Calu3 (cell line): ENCODE data around the gene MMP8. TPM values are rescaled to one million over a fixed set of nuclear protein-coding genes. Genes with fewer than 3 reads are reported as not detected.

Source experiments
- BruUV-seq: library from RNA; stranded (reverse); fragments of 400-500 nt; replicated peaks from 2 replicates; lab custom pipeline; 2021; lab: Mats Ljungman, UMichigan
- CTCF ChIA-PET: fragments of 300-600 bp; sonication (Branson Sonifier 250); formaldehyde crosslinking; loops from one replicate; lab custom pipeline; 2022; ENCODE audit warnings: antibody characterized with exemption; lab: Charles Lee
- DNase-seq: peaks from one replicate; pipeline ENCODE4 v3.0.0; 2022
- H3K27ac Mint-ChIP-seq: one replicate; pipeline ENCODE4 v1.8.0; 2022; ENCODE audit warnings: mixed read lengths; ENCODE audit not compliant: unreplicated experiment
- H3K27me3 Mint-ChIP-seq: one replicate; pipeline ENCODE4 v1.8.0; 2022; ENCODE audit warnings: mixed read lengths; ENCODE audit not compliant: unreplicated experiment
- H3K36me3 Mint-ChIP-seq: one replicate; pipeline ENCODE4 v1.8.0; 2022; ENCODE audit warnings: mild to moderate bottlenecking, moderate library complexity, mixed read lengths; ENCODE audit not compliant: insufficient read depth, unreplicated experiment
- H3K4me1 Mint-ChIP-seq: one replicate; pipeline ENCODE4 v1.8.0; 2022; ENCODE audit warnings: mild to moderate bottlenecking, low read depth, mixed read lengths; ENCODE audit not compliant: unreplicated experiment
- H3K4me3 Mint-ChIP-seq: one replicate; pipeline ENCODE4 v1.8.0; 2022; ENCODE audit warnings: mild to moderate bottlenecking, low read depth, moderate library complexity, mixed read lengths; ENCODE audit not compliant: unreplicated experiment
- H3K9me3 Mint-ChIP-seq: one replicate; pipeline ENCODE4 v1.8.0; 2022; ENCODE audit warnings: low read depth, mixed read lengths; ENCODE audit not compliant: unreplicated experiment
- intact Hi-C: fragments of 100-400 bp; cut with micrococcal nuclease; formaldehyde crosslinking; loops from one replicate; pipeline ENCODE4 v1.10.0; 2022; ENCODE audit not compliant: unreplicated experiment
- total RNA-seq: library from RNA; stranded (reverse); gene quantifications from 2 replicates; pipeline ENCODE4 v1.2.3, GENCODE V29; 2022
- TF ChIP-seq, protein P1 (sequence below): fragments of 200-600 bp; IDR thresholded peaks from one replicate; pipeline ENCODE4 v1.8.0; 2022; ENCODE audit warnings: antibody characterized with exemption; ENCODE audit not compliant: unreplicated experiment

MMP8 gene
- total RNA-seq, 1 experiment from 2014 or later = not detected

GRCh38 chr11:102717280-102717679, 7.5 kb downstream of the MMP8 start:
- Mint-ChIP-seq H3K36me3 (no peaks in the 10 kb centered on the region), H3K4me3 (no peak overlapping the region), H3K27me3 (peaks cover 67% of the 10 kb centered on the region), H3K27ac (no peak overlapping the region), H3K4me1 (no peaks in the 10 kb centered on the region), H3K9me3 (peaks cover 2% of the 10 kb centered on the region)
- CTCF ChIA-PET = no interaction called here
- intact Hi-C loops = no loop called here
- no peak for DNase-seq
- no TSS peak for BruUV-seq
- TF ChIP-seq, protein P1, sequence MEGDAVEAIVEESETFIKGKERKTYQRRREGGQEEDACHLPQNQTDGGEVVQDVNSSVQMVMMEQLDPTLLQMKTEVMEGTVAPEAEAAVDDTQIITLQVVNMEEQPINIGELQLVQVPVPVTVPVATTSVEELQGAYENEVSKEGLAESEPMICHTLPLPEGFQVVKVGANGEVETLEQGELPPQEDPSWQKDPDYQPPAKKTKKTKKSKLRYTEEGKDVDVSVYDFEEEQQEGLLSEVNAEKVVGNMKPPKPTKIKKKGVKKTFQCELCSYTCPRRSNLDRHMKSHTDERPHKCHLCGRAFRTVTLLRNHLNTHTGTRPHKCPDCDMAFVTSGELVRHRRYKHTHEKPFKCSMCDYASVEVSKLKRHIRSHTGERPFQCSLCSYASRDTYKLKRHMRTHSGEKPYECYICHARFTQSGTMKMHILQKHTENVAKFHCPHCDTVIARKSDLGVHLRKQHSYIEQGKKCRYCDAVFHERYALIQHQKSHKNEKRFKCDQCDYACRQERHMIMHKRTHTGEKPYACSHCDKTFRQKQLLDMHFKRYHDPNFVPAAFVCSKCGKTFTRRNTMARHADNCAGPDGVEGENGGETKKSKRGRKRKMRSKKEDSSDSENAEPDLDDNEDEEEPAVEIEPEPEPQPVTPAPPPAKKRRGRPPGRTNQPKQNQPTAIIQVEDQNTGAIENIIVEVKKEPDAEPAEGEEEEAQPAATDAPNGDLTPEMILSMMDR = no peak

DNA sequence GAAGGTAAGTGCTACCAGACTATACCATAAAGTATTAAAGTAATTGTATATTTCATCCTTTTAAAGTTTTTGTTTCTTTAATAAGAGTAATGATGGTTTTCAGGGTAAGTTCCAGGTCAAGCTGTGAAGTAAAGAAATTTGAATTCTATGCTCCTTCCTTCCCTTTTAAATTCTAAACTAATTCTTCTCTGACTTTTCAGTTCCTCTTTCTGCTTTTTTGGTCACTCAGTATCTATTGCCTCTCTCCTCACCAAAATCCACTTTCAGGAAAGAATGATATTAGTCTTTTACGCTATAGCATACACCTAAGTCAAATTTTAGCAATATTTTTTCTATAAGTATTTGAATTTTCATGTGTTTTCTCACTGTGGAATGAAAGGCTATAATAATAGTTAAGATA, 8.2 kb downstream of the MMP8 start:
- Mint-ChIP-seq H3K27ac (no peak overlapping the region), H3K36me3 (no peaks in the 10 kb centered on the region), H3K9me3 (peaks cover 2% of the 10 kb centered on the region), H3K27me3 (peaks cover 60% of the 10 kb centered on the region), H3K4me1 (no peaks in the 10 kb centered on the region), H3K4me3 (no peak overlapping the region)
- no peak for DNase-seq
- intact Hi-C loops = no loop called here
- no TSS peak for BruUV-seq
- TF ChIP-seq, protein P1 = no peak
- CTCF ChIA-PET = no interaction called here

GRCh38 chr11:102712137-102712536, 12.6 kb downstream of the MMP8 start:
- intact Hi-C loops = no loop called here
- no peak for DNase-seq
- Mint-ChIP-seq H3K4me1 (no peaks in the 10 kb centered on the region), H3K27me3 (peaks cover 45% of the 10 kb centered on the region), H3K36me3 (no peaks in the 10 kb centered on the region), H3K4me3 (no peak overlapping the region), H3K9me3 (no peaks in the 10 kb centered on the region), H3K27ac (no peak overlapping the region)
- CTCF ChIA-PET = no interaction called here
- TF ChIP-seq, protein P1 = no peak
- BruUV-seq = no TSS peak

GRCh38 chr11:102709201-102709945, 15.4 kb downstream of the MMP8 start:
- Mint-ChIP-seq H3K27ac (no peak overlapping the region), H3K4me1 (no peaks in the 10 kb centered on the region), H3K27me3 (peaks cover 56% of the 10 kb centered on the region), H3K9me3 (no peaks in the 10 kb centered on the region), H3K4me3 (no peak overlapping the region), H3K36me3 (no peaks in the 10 kb centered on the region)
- BruUV-seq = no TSS peak
- CTCF ChIA-PET = no interaction called here
- intact Hi-C loops = no loop called here
- TF ChIP-seq, protein P1 = no peak
- DNase-seq = no peak
